Transverse colon (tissue), 4 donors: ENCODE results near the gene HMX3. TPM values are rescaled to one million over a fixed set of nuclear protein-coding genes. Genes with fewer than 3 reads are reported as not detected.
"Not testable (repeated sequence)": the region's sequence is repeated elsewhere in the genome, so short reads cannot be mapped to it uniquely, and the experiment has no call there.

Experiments used
- DNase-seq: peaks from one replicate; pipeline ENCODE4 v3.0.0-alpha.2; 2019
- H3K27ac ChIP-seq, 4 donors: fragments of 200-600 bp; sonication (generic); 2 replicates each; pipeline ENCODE4 v1.5.1; 2016 to 2018; ENCODE audit warnings: inconsistent platforms in 4 of 4
- H3K27me3 ChIP-seq: fragments of 200-600 bp; sonication (generic); 2 replicates; pipeline ENCODE4 v1.5.1; 2017; ENCODE audit warnings: inconsistent platforms
- H3K36me3 ChIP-seq, 4 donors: fragments of 200-600 bp; sonication (generic); 2 replicates each; pipeline ENCODE4 v1.5.1; 2017 to 2019; ENCODE audit warnings: inconsistent platforms in 4 of 4
- H3K4me1 ChIP-seq, 4 donors: fragments of 200-600 bp; sonication (generic); 2 replicates each; pipeline ENCODE4 v1.5.1; 2017 to 2020; ENCODE audit warnings: inconsistent platforms in 4 of 4
- H3K4me3 ChIP-seq, 4 donors: fragments of 200-600 bp; sonication (generic); 1 replicate in 1 of 4; 2 replicates in 3 of 4; pipeline versions ENCODE4 v1.5.1 to v1.6.1; 2017 to 2019; ENCODE audit warnings: inconsistent platforms in 4 of 4
- H3K9me3 ChIP-seq, 2 donors: fragments of 200-600 bp; sonication (generic); 2 replicates each; pipeline ENCODE4 v1.5.1; 2017 to 2019; ENCODE audit warnings: inconsistent platforms in 2 of 2
- EP300 ChIP-seq: sonication (generic); formaldehyde crosslinking; IDR thresholded peaks from one replicate; pipeline ENCODE4 v1.6.1; 2017; ENCODE audit warnings: antibody characterized with exemption, low read depth
- POLR2A ChIP-seq: fragments of 450-650 bp; IDR thresholded peaks from one replicate; pipeline ENCODE4 v1.6.1; 2016; ENCODE audit warnings: antibody characterized with exemption, mild to moderate bottlenecking, moderate library complexity
- POLR2AphosphoS5 ChIP-seq, 3 donors: sonication (generic); formaldehyde crosslinking; IDR thresholded peaks; one replicate each; pipeline ENCODE4 v1.6.1; 2016; ENCODE audit warnings: antibody characterized with exemption in 3 of 3
- WGBS, 2 donors: methylation state at CpG; one replicate each; pipeline ENCODE4 v1.1.5; 2018; ENCODE audit warnings: low coverage in 1 of 2; 5-methylcytosine and 5-hydroxymethylcytosine counted together
- in situ Hi-C, 4 donors: fragments of 200-750 bp; cut with MboI; loops; one replicate each; pipeline versions ENCODE4 v1.15.0 to v1.15.1; 2017; ENCODE audit warnings: low sequenced_read_pairs in 3 of 4, low pct_ligation_motif_present in 1 of 4, low pct_unique_long_range_greater_than_20kb in 1 of 4
- intact Hi-C: fragments of 100-400 bp; cut with DNase I; formaldehyde crosslinking; loops from one replicate; pipeline ENCODE4 v1.15.1; 2023; ENCODE audit warnings: low total_unique reads
- total RNA-seq, 4 donors: library from RNA; depleted of rRNA; stranded (reverse); fragments of >200 nt; gene quantifications; one replicate each; pipeline ENCODE4 v1.1.0, GENCODE V29; 2016
- TF ChIP-seq, protein P1 (sequence below), 5 experiments: fragments of 200-600 bp in 3 of 5; fragments of 450-650 bp in 2 of 5; sonication (generic) in 3 of 5; IDR thresholded peaks; 1 replicate in 2 of 5; 2 replicates in 3 of 5; pipeline ENCODE4 v1.5.1; 2016 to 2017; ENCODE audit warnings: antibody characterized with exemption in 5 of 5, inconsistent platforms in 3 of 5, mild to moderate bottlenecking in 2 of 5, moderate library complexity in 1 of 5

Gene HMX3
- total RNA-seq, 4 donors from 2014 or later: 1.2 to 1.7 TPM; not detected in 2

DNA sequence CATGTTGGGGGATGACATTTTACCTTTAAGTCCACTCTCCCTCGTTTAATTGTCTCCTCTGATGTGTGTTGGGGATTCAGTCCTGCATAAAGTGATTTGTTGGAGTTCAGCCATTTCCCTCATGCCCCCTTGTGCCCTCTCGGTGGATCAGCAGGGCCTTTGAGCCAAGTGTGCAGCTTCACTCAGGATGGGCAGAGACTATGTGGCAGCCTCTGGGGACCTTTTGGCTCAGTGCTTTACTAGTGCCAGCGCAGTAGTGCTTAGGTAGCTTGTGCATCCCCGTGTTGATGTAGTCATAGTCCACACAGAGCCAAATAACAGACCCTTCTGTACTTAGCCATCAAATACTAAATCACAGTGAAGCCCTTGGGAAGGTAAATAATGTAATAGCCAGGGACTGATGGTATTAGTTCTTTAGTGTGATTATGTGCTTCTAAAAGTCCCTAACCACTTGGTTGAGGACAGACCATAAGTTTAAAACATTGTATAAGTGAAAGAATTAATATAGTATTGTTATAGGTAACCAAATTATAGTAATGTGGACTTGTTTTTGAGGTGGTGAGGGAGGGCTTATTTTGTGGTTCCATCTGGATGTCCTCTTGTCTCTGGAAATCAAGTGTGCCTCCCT is 29.8 kb downstream of the HMX3 start:
- Histone ChIP-seq H3K36me3 (peaks cover 0 to 45% (median 16%) of the 10 kb centered on the region in 4 donors), H3K4me3 (no peak overlapping the region), H3K4me1 (no peaks in the 10 kb centered on the region), H3K27ac (no peak overlapping the region), H3K9me3 (no peaks in the 10 kb centered on the region), H3K27me3 (no peaks in the 10 kb centered on the region)
- intact Hi-C loops: no loop called here
- TF ChIP-seq EP300 (no peak), POLR2AphosphoS5 (IDR thresholded peaks at IDR 0.05) (no peak), POLR2A (no peak)
- TF ChIP-seq, protein P1, sequence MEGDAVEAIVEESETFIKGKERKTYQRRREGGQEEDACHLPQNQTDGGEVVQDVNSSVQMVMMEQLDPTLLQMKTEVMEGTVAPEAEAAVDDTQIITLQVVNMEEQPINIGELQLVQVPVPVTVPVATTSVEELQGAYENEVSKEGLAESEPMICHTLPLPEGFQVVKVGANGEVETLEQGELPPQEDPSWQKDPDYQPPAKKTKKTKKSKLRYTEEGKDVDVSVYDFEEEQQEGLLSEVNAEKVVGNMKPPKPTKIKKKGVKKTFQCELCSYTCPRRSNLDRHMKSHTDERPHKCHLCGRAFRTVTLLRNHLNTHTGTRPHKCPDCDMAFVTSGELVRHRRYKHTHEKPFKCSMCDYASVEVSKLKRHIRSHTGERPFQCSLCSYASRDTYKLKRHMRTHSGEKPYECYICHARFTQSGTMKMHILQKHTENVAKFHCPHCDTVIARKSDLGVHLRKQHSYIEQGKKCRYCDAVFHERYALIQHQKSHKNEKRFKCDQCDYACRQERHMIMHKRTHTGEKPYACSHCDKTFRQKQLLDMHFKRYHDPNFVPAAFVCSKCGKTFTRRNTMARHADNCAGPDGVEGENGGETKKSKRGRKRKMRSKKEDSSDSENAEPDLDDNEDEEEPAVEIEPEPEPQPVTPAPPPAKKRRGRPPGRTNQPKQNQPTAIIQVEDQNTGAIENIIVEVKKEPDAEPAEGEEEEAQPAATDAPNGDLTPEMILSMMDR (IDR thresholded peaks at IDR 0.05): no peak
- in situ Hi-C loops: no loop called here
- WGBS, 2 donors: 57 to 82% methylated on average over 1 to 4 of the region's 4 CpGs
- DNase-seq: no peak

DNA sequence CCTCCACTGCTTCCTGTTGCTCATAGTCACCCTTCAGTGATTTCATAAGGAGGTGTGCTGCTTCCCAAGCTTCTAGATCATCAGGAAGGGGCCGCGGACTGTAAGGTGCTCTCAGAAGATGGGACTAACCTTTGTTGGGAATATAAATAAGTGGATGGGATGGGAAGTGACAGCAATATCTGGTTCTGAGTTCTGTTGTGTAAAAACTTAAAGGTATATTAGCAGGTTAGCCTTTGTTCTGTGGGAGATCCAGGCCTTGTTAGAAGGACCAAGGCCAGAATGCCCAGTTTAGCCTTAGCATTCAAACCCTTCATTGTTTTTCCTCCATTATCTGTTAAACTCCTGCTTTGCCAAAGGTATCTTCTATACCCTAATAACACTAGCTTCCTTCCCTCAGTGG is 30.8 kb downstream of the HMX3 start:
- TF ChIP-seq, protein P1 (IDR thresholded peaks at IDR 0.05): no peak
- TF ChIP-seq EP300 (no peak), POLR2A (no peak), POLR2AphosphoS5 (IDR thresholded peaks at IDR 0.05) (no peak)
- in situ Hi-C loops: no loop called here
- Histone ChIP-seq H3K4me1 (no peaks in the 10 kb centered on the region), H3K27ac (no peak overlapping the region), H3K9me3 (no peaks in the 10 kb centered on the region), H3K4me3 (no peak overlapping the region), H3K36me3 (peaks cover 0 to 34% (median 15%) of the 10 kb centered on the region in 4 donors), H3K27me3 (no peaks in the 10 kb centered on the region)
- no peak for DNase-seq
- 90 to 97% methylated on average over 2 of the region's 2 CpGs for WGBS, 2 donors
- intact Hi-C loops: no loop called here

DNA sequence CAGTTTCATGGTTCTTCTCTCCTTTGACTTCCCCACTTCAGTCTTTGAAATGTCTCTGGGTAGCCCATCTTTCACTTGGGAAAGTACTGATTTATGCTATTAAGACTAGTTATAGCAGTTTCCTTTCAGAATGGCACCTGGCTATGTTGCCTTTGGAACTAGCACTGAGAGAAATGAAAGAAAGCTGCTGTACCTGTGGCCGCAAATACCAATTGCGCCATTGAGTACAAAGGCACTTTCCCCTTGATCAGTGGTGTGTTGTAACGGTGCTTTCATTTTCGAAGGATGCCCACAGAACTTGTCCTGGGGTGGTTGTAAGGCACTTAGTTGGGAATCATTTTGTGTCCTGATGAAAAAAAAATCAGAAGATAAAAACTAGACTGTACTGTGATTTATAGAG is 35.2 kb downstream of the HMX3 start:
- intact Hi-C loops: no loop called here
- no peak for DNase-seq
- 98 to 100% methylated on average over 4 of the region's 4 CpGs for WGBS, 2 donors
- in situ Hi-C loops: no loop called here
- TF ChIP-seq, protein P1 (IDR thresholded peaks at IDR 0.05): no peak
- no peak for TF ChIP-seq POLR2A
- no peak for TF ChIP-seq POLR2AphosphoS5 (IDR thresholded peaks at IDR 0.05)
- no peak for TF ChIP-seq EP300
- H3K9me3 ChIP-seq: no peaks in the 10 kb centered on the region
- no peaks in the 10 kb centered on the region for H3K27me3 ChIP-seq
- H3K36me3 ChIP-seq: peaks cover 0 to 2% (median 0%) of the 10 kb centered on the region in 4 donors
- H3K27ac ChIP-seq: no peak overlapping the region
- no peak overlapping the region for H3K4me3 ChIP-seq
- no peaks in the 10 kb centered on the region for H3K4me1 ChIP-seq

DNA sequence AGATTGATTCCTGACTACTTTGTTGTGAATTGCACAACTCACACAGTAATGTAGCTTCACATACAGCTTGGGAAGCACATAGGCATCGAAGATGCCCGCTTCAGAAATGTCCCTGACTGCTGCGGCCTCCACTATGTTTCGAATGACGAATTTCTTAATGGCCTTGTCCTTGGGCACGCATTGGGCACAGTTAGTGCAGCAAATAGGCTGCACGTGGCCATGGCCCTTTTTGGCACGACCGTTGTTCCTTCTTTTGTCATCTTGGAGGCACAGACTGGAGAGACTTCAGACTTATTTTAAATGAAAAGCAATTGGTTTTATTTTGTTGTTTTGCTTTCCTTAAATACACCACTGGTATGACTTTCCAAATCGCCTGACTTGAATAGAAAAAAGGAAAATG is 35.8 kb downstream of the HMX3 start:
- H3K27me3 ChIP-seq, H3K4me1 ChIP-seq, in situ Hi-C loops, H3K9me3 ChIP-seq, DNase-seq, intact Hi-C loops, H3K36me3 ChIP-seq, H3K4me3 ChIP-seq, H3K27ac ChIP-seq: not testable (repeated sequence)
- 88 to 96% methylated on average over 5 to 10 of the region's 10 CpGs for WGBS, 2 donors
